HL-60 (cell line): ENCODE measurements around the gene TMTC4.
"Not testable (repeated sequence)": the region's sequence is repeated elsewhere in the genome, so short reads cannot be mapped to it uniquely, and the experiment has no call there.

Experiments
- DNase-seq, 2 experiments: peaks; one replicate each; pipeline ENCODE4 v3.0.0-alpha.2; 2010 to 2020; ENCODE audit warnings: low read depth in 1 of 2, low spot score in 1 of 2
- H3K27ac ChIP-seq: fragments of 250-450 bp; sonication (Bioruptor Pico); replicated peaks from 2 replicates; pipeline ENCODE4 v1.5.1; 2020; ENCODE audit warnings: mild to moderate bottlenecking, moderate library complexity
- H3K27me3 ChIP-seq: fragments of 250-450 bp; sonication (Bioruptor Pico); 2 replicates; pipeline ENCODE4 v1.5.1; 2021; ENCODE audit warnings: mild to moderate bottlenecking, moderate library complexity; ENCODE audit not compliant: insufficient read depth, poor library complexity, severe bottlenecking
- H3K4me3 ChIP-seq: replicated peaks from 2 replicates; pipeline ENCODE4 v1.5.1; 2011; ENCODE audit warnings: mild to moderate bottlenecking, control low read depth, low read length; ENCODE audit not compliant: insufficient read depth
- GABPA ChIP-seq: IDR thresholded peaks from 2 replicates; pipeline ENCODE4 v1.6.1; 2012; ENCODE audit warnings: low read depth
- POLR2AphosphoS5 ChIP-seq: IDR thresholded peaks from 2 replicates; pipeline ENCODE4 v1.6.1; 2012; ENCODE audit warnings: low read depth
- REST ChIP-seq: IDR thresholded peaks from 2 replicates; pipeline ENCODE4 v1.6.1; 2012; ENCODE audit warnings: low read depth; ENCODE audit not compliant: insufficient replicate concordance
- SPI1 ChIP-seq: IDR thresholded peaks from 2 replicates; pipeline ENCODE4 v1.6.1; 2012; ENCODE audit warnings: low read depth, mild to moderate bottlenecking, borderline replicate concordance
- TF ChIP-seq, protein P1 (sequence below): IDR thresholded peaks from one replicate; pipeline ENCODE4 v1.5.1; 2011; ENCODE audit warnings: low read length, control low read depth, inconsistent platforms; ENCODE audit not compliant: insufficient read depth

Gene TMTC4

DNA sequence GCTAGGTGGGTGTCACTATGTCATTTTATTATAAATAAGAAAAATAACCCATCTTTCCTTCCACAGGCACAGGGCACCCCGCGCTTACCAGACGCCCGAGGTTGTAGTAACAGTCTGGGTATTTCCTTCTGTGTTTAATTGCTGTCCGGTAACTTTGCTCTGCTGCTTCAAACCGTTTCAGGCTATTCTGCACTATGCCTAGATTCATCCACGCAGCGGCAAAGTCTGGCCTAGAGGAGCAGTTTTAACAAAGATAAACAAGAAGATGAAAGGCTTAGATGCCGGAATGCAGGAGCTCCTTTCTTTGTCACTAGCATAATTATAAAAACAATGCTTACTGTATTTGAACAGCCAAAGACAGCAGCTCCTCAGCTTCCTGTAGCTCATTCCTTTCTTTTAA lies 49.1 kb downstream of the TMTC4 start:
- Histone ChIP-seq H3K4me3 (no peak overlapping the region), H3K27me3 (no peaks in the 10 kb centered on the region), H3K27ac (no peak overlapping the region)
- TF ChIP-seq REST (no peak), SPI1 (no peak), GABPA (no peak), POLR2AphosphoS5 (no peak)
- TF ChIP-seq, protein P1, sequence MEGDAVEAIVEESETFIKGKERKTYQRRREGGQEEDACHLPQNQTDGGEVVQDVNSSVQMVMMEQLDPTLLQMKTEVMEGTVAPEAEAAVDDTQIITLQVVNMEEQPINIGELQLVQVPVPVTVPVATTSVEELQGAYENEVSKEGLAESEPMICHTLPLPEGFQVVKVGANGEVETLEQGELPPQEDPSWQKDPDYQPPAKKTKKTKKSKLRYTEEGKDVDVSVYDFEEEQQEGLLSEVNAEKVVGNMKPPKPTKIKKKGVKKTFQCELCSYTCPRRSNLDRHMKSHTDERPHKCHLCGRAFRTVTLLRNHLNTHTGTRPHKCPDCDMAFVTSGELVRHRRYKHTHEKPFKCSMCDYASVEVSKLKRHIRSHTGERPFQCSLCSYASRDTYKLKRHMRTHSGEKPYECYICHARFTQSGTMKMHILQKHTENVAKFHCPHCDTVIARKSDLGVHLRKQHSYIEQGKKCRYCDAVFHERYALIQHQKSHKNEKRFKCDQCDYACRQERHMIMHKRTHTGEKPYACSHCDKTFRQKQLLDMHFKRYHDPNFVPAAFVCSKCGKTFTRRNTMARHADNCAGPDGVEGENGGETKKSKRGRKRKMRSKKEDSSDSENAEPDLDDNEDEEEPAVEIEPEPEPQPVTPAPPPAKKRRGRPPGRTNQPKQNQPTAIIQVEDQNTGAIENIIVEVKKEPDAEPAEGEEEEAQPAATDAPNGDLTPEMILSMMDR: no peak
- DNase-seq: no peak

- TF ChIP-seq REST (no peak), SPI1 (no peak), POLR2AphosphoS5 (no peak), GABPA (no peak)
- TF ChIP-seq, protein P1: no peak
Observed at GRCh38 chr13:100620792-100621191, 53.8 kb downstream of the TMTC4 start.

GRCh38 chr13:100619940-100620339 lies 54.7 kb downstream of the TMTC4 start:
- Histone ChIP-seq H3K4me3 (no peak overlapping the region), H3K27ac (no peak overlapping the region), H3K27me3 (no peaks in the 10 kb centered on the region)
- TF ChIP-seq SPI1: no peak
- no peak for TF ChIP-seq POLR2AphosphoS5
- TF ChIP-seq REST: no peak
- TF ChIP-seq, protein P1: no peak
- TF ChIP-seq GABPA: no peak
- no peak for DNase-seq

More at GRCh38 chr13:100620792-100621191, 53.8 kb downstream of the TMTC4 start:
- Histone ChIP-seq H3K27me3 (no peaks in the 10 kb centered on the region), H3K27ac (no peak overlapping the region), H3K4me3 (no peak overlapping the region)
- DNase-seq: no peak

DNA sequence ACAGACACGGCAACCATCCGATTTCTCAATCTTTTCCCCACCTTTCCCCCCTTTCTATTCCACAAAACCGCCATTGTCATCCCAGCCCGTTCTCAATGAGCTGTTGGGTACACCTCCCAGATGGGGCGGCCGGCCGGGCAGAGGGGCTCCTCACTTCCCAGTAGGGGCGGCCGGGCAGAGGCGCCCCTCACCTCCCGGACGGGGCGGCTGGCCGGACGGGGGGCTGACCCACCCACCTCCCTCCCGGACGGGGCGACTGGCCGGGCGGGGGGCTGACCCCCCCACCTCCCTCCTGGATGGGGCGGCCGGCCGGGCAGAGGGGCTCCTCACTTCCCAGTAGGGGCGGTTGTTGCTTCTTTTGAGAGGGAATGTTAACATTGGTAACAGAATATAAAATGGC lies 55.7 kb downstream of the TMTC4 start:
- H3K4me3 ChIP-seq, H3K27ac ChIP-seq, H3K27me3 ChIP-seq, DNase-seq: not testable (repeated sequence)
